AG10803 (cell line): ENCODE measurements around the gene CAPN12.

ENCODE experiments used
- DNase-seq: peaks from one replicate; pipeline ENCODE4 v3.0.0; 2010; ENCODE audit warnings: low read depth
- H3K4me3 ChIP-seq: 2 replicates; pipeline ENCODE4 v1.5.1; 2011; ENCODE audit warnings: mild to moderate bottlenecking, low read length, control low read depth
- TF ChIP-seq, protein P1 (sequence below): conservative IDR thresholded peaks from 2 replicates; pipeline ENCODE4 v1.5.1; 2011; ENCODE audit warnings: mild to moderate bottlenecking, low read length, control low read depth, inconsistent platforms

The CAPN12 gene

DNA sequence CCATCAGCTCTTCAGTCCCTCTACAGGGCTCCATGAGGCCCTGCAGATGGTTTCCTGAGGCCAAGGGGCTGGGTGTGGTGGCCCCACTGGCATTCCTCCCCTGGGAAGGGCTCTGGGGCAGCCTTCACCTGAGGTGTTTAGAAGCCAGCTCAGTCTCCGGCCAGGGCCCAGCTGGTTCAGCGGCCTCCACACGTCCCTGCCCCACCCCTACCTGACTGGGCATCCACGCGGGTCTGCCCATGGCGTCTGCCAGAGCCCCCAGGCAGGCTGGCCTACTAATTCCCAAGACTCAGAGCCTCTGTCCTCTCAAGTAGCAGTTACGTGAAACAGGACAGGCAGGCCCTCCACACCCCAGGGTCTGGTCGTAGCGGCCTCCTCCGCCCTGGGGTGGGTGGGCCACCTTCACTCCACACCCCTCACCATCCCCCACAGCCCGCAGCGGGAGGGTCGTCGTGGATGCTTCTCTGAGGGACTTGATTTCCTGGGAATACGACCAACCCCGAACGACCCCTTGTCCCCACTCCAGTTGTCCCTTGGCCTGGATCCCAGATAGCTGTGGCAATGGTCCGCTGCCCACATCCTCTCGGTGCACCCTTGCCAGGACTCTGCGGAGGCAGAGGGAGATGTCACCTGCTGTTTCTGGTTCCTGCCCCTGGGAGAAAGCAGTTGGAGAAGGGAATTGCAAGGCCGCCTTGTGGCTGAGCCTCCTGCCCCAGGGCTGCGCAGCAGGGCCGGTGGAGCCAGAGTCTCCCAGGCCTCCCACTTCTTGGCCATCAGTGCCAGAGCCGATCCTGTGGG, 24.3 kb downstream of the CAPN12 start:
- H3K4me3 ChIP-seq = no peak overlapping the region
- DNase-seq = no peak
- TF ChIP-seq, protein P1, sequence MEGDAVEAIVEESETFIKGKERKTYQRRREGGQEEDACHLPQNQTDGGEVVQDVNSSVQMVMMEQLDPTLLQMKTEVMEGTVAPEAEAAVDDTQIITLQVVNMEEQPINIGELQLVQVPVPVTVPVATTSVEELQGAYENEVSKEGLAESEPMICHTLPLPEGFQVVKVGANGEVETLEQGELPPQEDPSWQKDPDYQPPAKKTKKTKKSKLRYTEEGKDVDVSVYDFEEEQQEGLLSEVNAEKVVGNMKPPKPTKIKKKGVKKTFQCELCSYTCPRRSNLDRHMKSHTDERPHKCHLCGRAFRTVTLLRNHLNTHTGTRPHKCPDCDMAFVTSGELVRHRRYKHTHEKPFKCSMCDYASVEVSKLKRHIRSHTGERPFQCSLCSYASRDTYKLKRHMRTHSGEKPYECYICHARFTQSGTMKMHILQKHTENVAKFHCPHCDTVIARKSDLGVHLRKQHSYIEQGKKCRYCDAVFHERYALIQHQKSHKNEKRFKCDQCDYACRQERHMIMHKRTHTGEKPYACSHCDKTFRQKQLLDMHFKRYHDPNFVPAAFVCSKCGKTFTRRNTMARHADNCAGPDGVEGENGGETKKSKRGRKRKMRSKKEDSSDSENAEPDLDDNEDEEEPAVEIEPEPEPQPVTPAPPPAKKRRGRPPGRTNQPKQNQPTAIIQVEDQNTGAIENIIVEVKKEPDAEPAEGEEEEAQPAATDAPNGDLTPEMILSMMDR = no peak

DNA sequence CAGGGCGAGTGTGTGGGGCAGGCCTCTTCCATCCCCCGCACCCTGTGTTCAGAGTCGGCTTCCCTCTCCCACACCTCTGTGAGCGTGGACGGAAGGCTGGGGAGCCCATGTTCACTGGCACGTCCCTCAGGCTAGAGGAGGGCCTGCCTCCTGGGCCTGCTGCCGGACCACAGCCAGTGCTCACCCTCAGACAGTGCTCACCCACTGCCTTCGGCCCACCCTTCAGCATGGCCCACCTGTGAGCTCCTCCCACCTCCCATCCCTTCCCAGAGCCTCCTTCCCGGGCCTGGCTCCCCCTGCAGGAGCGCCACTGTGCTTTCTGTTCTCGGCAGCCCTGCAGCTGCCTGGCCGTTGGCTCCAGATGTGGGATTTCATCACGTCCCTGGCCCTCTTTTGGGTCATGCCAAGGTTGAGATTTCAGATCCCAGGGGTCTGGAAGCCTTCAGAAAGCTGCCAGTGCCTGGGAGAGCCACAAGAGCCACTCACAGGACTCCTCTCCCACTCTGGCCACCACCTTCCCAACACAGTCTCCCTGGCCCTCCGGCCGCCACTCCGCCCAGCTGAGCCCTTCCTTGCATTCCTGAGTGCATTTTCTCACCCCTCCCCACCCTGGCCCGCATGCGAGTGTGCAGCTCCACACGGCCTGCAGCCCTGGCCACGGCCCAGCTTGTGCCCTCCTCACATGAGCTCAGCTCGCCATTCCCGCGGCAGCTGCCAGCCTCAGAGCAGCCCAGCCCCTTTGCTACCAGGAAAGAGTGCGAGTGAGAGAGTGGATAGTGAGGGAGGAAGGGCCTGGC, 25.3 kb downstream of the CAPN12 start:
- TF ChIP-seq, protein P1 = peak; percentile 49
- H3K4me3 ChIP-seq = no peak overlapping the region
- peak; percentile 76 for DNase-seq

DNA sequence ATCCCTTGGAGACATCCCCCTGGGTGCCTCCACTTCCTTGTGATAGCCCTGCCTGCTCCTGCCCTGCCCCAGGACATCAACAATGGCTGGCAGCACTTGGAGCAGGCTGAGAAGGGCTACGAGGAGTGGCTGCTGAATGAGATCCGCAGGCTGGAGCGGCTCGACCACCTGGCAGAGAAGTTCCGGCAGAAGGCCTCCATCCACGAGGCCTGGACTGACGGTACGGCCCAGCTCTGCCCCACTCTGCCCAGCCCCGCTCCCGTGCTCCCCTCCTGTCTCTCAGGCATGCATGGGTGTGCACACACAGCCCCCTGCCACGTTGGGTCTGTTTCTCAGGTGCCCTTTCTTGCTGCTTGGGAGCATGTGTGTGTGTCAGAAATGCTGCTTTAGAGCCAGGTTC, 26.4 kb downstream of the CAPN12 start:
- TF ChIP-seq, protein P1 = no peak
- no peak for DNase-seq
- no peak overlapping the region for H3K4me3 ChIP-seq

DNA sequence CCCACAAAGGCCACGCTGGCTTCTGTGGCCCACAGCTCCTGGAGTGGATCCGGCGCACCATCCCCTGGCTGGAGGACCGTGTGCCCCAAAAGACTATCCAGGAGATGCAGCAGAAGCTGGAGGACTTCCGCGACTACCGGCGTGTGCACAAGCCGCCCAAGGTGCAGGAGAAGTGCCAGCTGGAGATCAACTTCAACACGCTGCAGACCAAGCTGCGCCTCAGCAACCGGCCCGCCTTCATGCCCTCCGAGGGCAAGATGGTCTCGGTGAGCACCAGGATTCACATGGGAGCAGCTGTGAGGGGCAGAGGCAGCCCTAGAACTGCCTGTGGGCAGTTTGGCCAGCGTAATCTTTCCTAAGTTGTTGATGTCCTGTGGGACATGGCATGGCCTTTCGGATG, 27.2 kb downstream of the CAPN12 start:
- TF ChIP-seq, protein P1 = no peak
- DNase-seq = no peak
- no peak overlapping the region for H3K4me3 ChIP-seq

GRCh38 chr19:38715555-38715954, 28.7 kb downstream of the CAPN12 start:
- DNase-seq = no peak
- TF ChIP-seq, protein P1 = no peak
- no peak overlapping the region for H3K4me3 ChIP-seq

- no peak for DNase-seq
- TF ChIP-seq, protein P1 = no peak
Observed at GRCh38 chr19:38714354-38714778, 29.9 kb downstream of the CAPN12 start.

More at GRCh38 chr19:38714354-38714778, 29.9 kb downstream of the CAPN12 start:
- H3K4me3 ChIP-seq = no peak overlapping the region
